K562 (cell line): ENCODE measurements around the gene ACER2. TPM values are rescaled to one million over a fixed set of nuclear protein-coding genes. Genes with fewer than 3 reads are reported as not detected.

Source experiments
- ATAC-seq: fragments of 200-7000 bp; cut with Tn5 transposase; 3 replicates; pipeline ENCODE4 v1.9.1; 2020; ENCODE audit warnings: moderate library complexity
- BruUV-seq: library from RNA; stranded (reverse); fragments of 400-500 nt; replicated peaks from 2 replicates; lab custom pipeline; 2021; lab: Mats Ljungman, UMichigan
- CTCF ChIA-PET: fragments of 300-600 bp; formaldehyde crosslinking; extraction: SDS; loops from one replicate; lab custom pipeline; 2021; ENCODE audit warnings: low intra/inter-chr PET ratio; lab: Yijun Ruan, JAX
- POLR2A ChIA-PET: fragments of 300-600, 350-650 bp; sonication (Branson Sonifier 250); formaldehyde crosslinking; extraction: SDS; loops from one replicate; lab custom pipeline; 2021; ENCODE audit warnings: antibody characterized with exemption, inconsistent platforms; lab: Yijun Ruan, JAX
- DNase-seq, 4 experiments: peaks; one replicate each; pipeline versions ENCODE4 v3.0.0 to v3.0.0-alpha.2; 2011 to 2018; ENCODE audit warnings: low spot score in 3 of 4, mixed read lengths in 3 of 4; ENCODE audit errors: extremely low read depth in 1 of 4
- FAIRE-seq: peaks from 2 replicates; lab custom pipeline; 2011; peaks lifted over from hg19 to GRCh38; lab: Jason Lieb, UNC
- H2AFZ ChIP-seq: 2 replicates; pipeline ENCODE4 v1.6.0; 2011; ENCODE audit warnings: low read depth, low read length, control low read depth, inconsistent platforms
- H3K27ac ChIP-seq: fragments of 200-600 bp; 3 replicates; pipeline ENCODE4 v1.8.0; 2011; ENCODE audit warnings: low read depth, mild to moderate bottlenecking, control low read depth, inconsistent platforms, low read length, moderate library complexity, mixed read lengths; ENCODE audit errors: extremely low read depth
- H3K27me3 ChIP-seq, 2 experiments: fragments of 300-600 bp in 1 of 2; 2 replicates in 1 of 2; 3 replicates in 1 of 2; pipeline versions ENCODE4 v1.6.0 to v1.8.0; 2011; ENCODE audit warnings: inconsistent platforms in 2 of 2, low read length in 2 of 2, mild to moderate bottlenecking in 1 of 2, mixed read lengths in 1 of 2, moderate library complexity in 1 of 2; ENCODE audit not compliant: control insufficient read depth in 2 of 2, insufficient read depth in 2 of 2
- H3K36me3 ChIP-seq: fragments of 300-600 bp; 3 replicates; pipeline ENCODE4 v1.8.0; 2011; ENCODE audit warnings: mild to moderate bottlenecking, low read length, inconsistent platforms; ENCODE audit not compliant: control insufficient read depth, insufficient read depth
- H3K4me1 ChIP-seq, 2 experiments: fragments of 200-600 bp in 1 of 2; replicated peaks in 1 of 2; 2 replicates in 1 of 2; 3 replicates in 1 of 2; pipeline versions ENCODE4 v1.5.1 to v1.8.0; 2011; ENCODE audit warnings: inconsistent platforms in 2 of 2, low read length in 2 of 2, mild to moderate bottlenecking in 1 of 2, mixed read lengths in 1 of 2, moderate library complexity in 1 of 2; ENCODE audit not compliant: control insufficient read depth in 2 of 2, insufficient read depth in 2 of 2
- H3K4me2 ChIP-seq: 2 replicates; pipeline ENCODE4 v1.6.1; 2011; ENCODE audit warnings: low read length, control low read depth, inconsistent platforms, mixed read lengths; ENCODE audit not compliant: insufficient read depth
- H3K4me3 ChIP-seq: fragments of 200-600 bp; sonication (generic), shearing (Covaris generic); 2 replicates; pipeline ENCODE4 v1.5.1; 2016; ENCODE audit warnings: control low read depth, inconsistent platforms
- H3K79me2 ChIP-seq: fragments of 200-600 bp; 3 replicates; pipeline ENCODE4 v1.8.0; 2011; ENCODE audit warnings: low read length, inconsistent platforms; ENCODE audit not compliant: control insufficient read depth, insufficient read depth
- H3K9ac ChIP-seq, 2 experiments: 2 replicates each; pipeline versions ENCODE4 v1.6.0 to v1.6.1; 2011; ENCODE audit warnings: low read depth in 2 of 2, low read length in 2 of 2, control low read depth in 1 of 2, inconsistent platforms in 1 of 2, mild to moderate bottlenecking in 1 of 2, mixed read lengths in 1 of 2; ENCODE audit not compliant: insufficient read depth in 1 of 2
- H3K9me1 ChIP-seq: one replicate; pipeline ENCODE4 v1.6.0; 2011; ENCODE audit warnings: inconsistent platforms, mild to moderate bottlenecking, low read length, moderate library complexity; ENCODE audit not compliant: control insufficient read depth, insufficient read depth
- H3K9me3 ChIP-seq: replicated peaks from 2 replicates; pipeline ENCODE4 v1.5.1; 2011; ENCODE audit warnings: low read depth, low read length, inconsistent platforms; ENCODE audit not compliant: control insufficient read depth, insufficient read depth
- H4K20me1 ChIP-seq: replicated peaks from 2 replicates; pipeline ENCODE4 v1.6.1; 2011; ENCODE audit warnings: low read length, inconsistent platforms, mixed read lengths; ENCODE audit not compliant: control insufficient read depth, insufficient read depth
- ADNP ChIP-seq: fragments of 200-800 bp; sonication (Bioruptor generic); IDR thresholded peaks from 2 replicates; pipeline ENCODE4 v1.6.1; 2016; ENCODE audit warnings: missing genetic modification characterization, missing compliant biosample characterization
- ATF1 ChIP-seq, 2 experiments: fragments of 450-650 bp in 1 of 2; IDR thresholded peaks; 2 replicates each; pipeline ENCODE4 v1.6.1; 2016; ENCODE audit warnings: missing compliant biosample characterization in 1 of 2, missing genetic modification characterization in 1 of 2
- CBFA2T3 ChIP-seq: fragments of 450-650 bp; IDR thresholded peaks from 2 replicates; pipeline ENCODE4 v1.6.1; 2017
- CTBP1 ChIP-seq: fragments of 450-650 bp; IDR thresholded peaks from 2 replicates; pipeline ENCODE4 v1.6.1; 2016; ENCODE audit warnings: borderline replicate concordance
- ELF2 ChIP-seq: fragments of 250-450 bp; sonication (Bioruptor Pico); IDR thresholded peaks from 2 replicates; pipeline ENCODE4 v1.5.0; 2021; ENCODE audit warnings: mild to moderate bottlenecking
- HMGN3 ChIP-seq: IDR thresholded peaks from 2 replicates; pipeline ENCODE4 v1.6.1; 2011; ENCODE audit warnings: borderline replicate concordance, low read depth, mild to moderate bottlenecking, mixed read lengths, low read length; ENCODE audit not compliant: insufficient read length; ENCODE audit errors: extremely low read depth
- HNRNPLL ChIP-seq: fragments of 200-400 bp; formaldehyde crosslinking; IDR thresholded peaks from 2 replicates; pipeline ENCODE4 v1.6.1; 2017; ENCODE audit warnings: low read length, low read depth, mild to moderate bottlenecking; ENCODE audit not compliant: poor library complexity, severe bottlenecking
- IRF2 ChIP-seq: sonication (generic); formaldehyde crosslinking; IDR thresholded peaks from 2 replicates; pipeline ENCODE4 v1.8.1; 2022; ENCODE audit warnings: mild to moderate bottlenecking, missing genetic modification reagents
- KDM5B ChIP-seq: fragments of 200-600 bp; sonication (generic); IDR thresholded peaks from 2 replicates; pipeline ENCODE4 v1.6.1; 2012; ENCODE audit warnings: low read depth, mild to moderate bottlenecking, moderate library complexity, low read length, control low read depth, inconsistent platforms; ENCODE audit not compliant: insufficient replicate concordance
- MECOM ChIP-seq: fragments of 250-450 bp; sonication (Bioruptor Pico); IDR thresholded peaks from 2 replicates; pipeline ENCODE4 v1.8.0; 2022; ENCODE audit warnings: inconsistent platforms
- NR4A1 ChIP-seq, 2 experiments: fragments of 250-450 bp in 1 of 2; fragments of 450-650 bp in 1 of 2; sonication (Bioruptor Pico) in 1 of 2; IDR thresholded peaks; 2 replicates each; pipeline versions ENCODE4 v1.4.0 to v1.6.1; 2016 to 2020; ENCODE audit warnings: mild to moderate bottlenecking in 2 of 2, missing compliant biosample characterization in 1 of 2, missing genetic modification characterization in 1 of 2, moderate library complexity in 1 of 2
- SPI1 ChIP-seq: IDR thresholded peaks from 2 replicates; pipeline ENCODE4 v1.6.1; 2011; ENCODE audit warnings: low read depth, low read length, control low read depth, borderline replicate concordance
- XRCC4 ChIP-seq: IDR thresholded peaks from one replicate; pipeline ENCODE4 v1.6.1; 2011; ENCODE audit not compliant: insufficient read depth, insufficient read length; ENCODE audit errors: extremely low read depth
- XRCC5 ChIP-seq: fragments of 200-400 bp; formaldehyde crosslinking; IDR thresholded peaks from 2 replicates; pipeline ENCODE4 v1.6.1; 2017; ENCODE audit warnings: low read depth, mild to moderate bottlenecking, low read length
- ZNF124 ChIP-seq: sonication (generic); formaldehyde crosslinking; IDR thresholded peaks from 2 replicates; pipeline ENCODE4 v1.8.1; 2022; ENCODE audit warnings: missing genetic modification reagents
- ZNF184 ChIP-seq: sonication (generic); formaldehyde crosslinking; IDR thresholded peaks from 2 replicates; pipeline ENCODE4 v1.5.0; 2020; ENCODE audit warnings: missing genetic modification reagents
- ZNF583 ChIP-seq: fragments of 250-450 bp; sonication (Bioruptor Pico); IDR thresholded peaks from 2 replicates; pipeline ENCODE4 v1.4.0; 2020
- ZNF586 ChIP-seq: fragments of 450-650 bp; formaldehyde crosslinking; conservative IDR thresholded peaks from 2 replicates; pipeline ENCODE4 v1.4.0; 2020; ENCODE audit warnings: mild to moderate bottlenecking, moderate library complexity
- WGBS: fragments of 100-300 bp; shearing (Covaris generic); methylation state at CpG from one replicate; pipeline ENCODE4 v1.1.6; 2016; ENCODE audit warnings: low coverage, mixed read lengths; ENCODE audit not compliant: insufficient coverage; ENCODE audit errors: missing lambda C conversion rate; 5-methylcytosine and 5-hydroxymethylcytosine counted together
- in situ Hi-C: fragments of 300-500 bp; cut with MboI; formaldehyde crosslinking; loops from 4 replicates; pipeline ENCODE4 v1.15.0; 2018; ENCODE audit warnings: inconsistent platforms, mixed read lengths
- intact Hi-C: fragments of 100-400 bp; cut with micrococcal nuclease; formaldehyde crosslinking; loops from 2 replicates; pipeline ENCODE4 v1.14.2; 2022
- polyA plus RNA-seq, 8 experiments: library from polyadenylated mRNA; depleted of rRNA in 4 of 8; stranded (reverse) in 5 of 8; unstranded in 3 of 8; fragments of >200 nt; fragmentation: Nextera tagmentation in 2 of 8; fragmentation: Illumina TruSeq in 1 of 8; extraction: Ambion mirVana in 2 of 8; extraction: Trizol in 1 of 8; gene quantifications; 2 replicates each; pipeline versions ENCODE4 v1.2.1 to v1.2.3, GENCODE V29; 2011 to 2014; ENCODE audit warnings: inconsistent platforms in 1 of 8, missing spikeins in 1 of 8
- total RNA-seq, 7 experiments: library from RNA; depleted of rRNA in 6 of 7; stranded (reverse); fragments of >200 nt in 6 of 7; fragmentation: Illumina TruSeq in 2 of 7; extraction: Trizol in 2 of 7; gene quantifications; 2 replicates each; pipeline versions ENCODE4 v1.2.1 to v1.2.3, GENCODE V29; 2011 to 2021; ENCODE audit warnings: low replicate concordance in 1 of 7
- TF ChIP-seq, protein P1 (sequence below): fragments of 250-450 bp; sonication (Bioruptor Pico); IDR thresholded peaks from 2 replicates; pipeline ENCODE4 v1.8.0; 2022; ENCODE audit warnings: moderate library complexity, mild to moderate bottlenecking, inconsistent platforms
- TF ChIP-seq, protein P2 (sequence below): fragments of 250-450 bp; sonication (Bioruptor Pico); IDR thresholded peaks from 2 replicates; pipeline ENCODE4 v1.4.0; 2020

ACER2 gene
- total and polyA plus RNA-seq, 9 of the 15 experiments (the other 6 are each of a cell fraction or from before 2014, with no cell fraction given), result 0.17 to 4.6 (median 3.0) TPM

DNA sequence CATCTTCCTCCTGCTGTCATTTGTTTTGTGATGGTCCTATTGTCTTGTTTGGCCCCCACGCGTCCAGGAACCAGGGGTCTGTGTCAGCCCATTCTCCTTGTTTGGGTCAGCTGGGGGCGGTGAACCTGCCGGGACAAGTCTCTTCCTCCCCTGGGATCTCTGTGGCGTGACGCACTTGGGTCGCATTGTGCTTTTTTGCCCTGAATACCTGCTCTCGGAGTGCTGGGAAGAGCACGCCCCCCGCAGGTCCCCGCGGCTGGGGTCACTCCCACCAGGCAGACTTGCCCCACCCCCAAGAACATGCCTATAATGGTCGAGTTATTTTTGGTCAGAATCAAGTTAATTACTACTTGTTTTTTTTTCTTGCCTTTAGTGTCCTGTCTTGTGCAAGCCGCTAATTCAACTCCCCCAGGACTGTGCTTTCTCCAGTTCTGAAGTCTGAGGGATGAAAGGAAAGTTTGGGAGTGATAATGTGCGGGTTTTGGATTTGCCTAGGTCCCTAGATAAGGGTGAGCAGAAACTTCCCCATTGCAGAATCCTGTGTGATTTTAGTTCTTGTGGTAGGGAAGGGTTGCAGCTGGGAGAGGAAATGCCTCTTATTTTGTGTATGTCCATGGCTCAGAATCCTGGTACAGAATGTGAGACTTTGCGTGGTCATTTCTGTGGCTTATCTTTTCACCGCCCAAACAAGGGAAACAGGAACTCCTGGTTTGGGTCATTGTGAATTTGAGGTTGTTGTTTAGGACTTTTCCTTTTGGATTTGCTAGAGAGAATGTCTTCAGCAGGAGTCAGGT lies 789 bp downstream of the ACER2 start (continued):
- TF ChIP-seq, protein P1, sequence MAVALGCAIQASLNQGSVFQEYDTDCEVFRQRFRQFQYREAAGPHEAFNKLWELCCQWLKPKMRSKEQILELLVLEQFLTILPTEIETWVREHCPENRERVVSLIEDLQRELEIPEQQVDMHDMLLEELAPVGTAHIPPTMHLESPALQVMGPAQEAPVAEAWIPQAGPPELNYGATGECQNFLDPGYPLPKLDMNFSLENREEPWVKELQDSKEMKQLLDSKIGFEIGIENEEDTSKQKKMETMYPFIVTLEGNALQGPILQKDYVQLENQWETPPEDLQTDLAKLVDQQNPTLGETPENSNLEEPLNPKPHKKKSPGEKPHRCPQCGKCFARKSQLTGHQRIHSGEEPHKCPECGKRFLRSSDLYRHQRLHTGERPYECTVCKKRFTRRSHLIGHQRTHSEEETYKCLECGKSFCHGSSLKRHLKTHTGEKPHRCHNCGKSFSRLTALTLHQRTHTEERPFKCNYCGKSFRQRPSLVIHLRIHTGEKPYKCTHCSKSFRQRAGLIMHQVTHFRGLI (CRISPR knock-in tag), result no peak
- TF ChIP-seq SPI1, result peak; percentile 58; the same call in 1 of the 2 replicates
- TF ChIP-seq ZNF184 (CRISPR knock-in tag), result no peak
- TF ChIP-seq MECOM, result no peak
- no peak for TF ChIP-seq ZNF124 (CRISPR knock-in tag)
- TF ChIP-seq IRF2 (CRISPR knock-in tag), result no peak
- no peak for TF ChIP-seq ADNP
- no peak for TF ChIP-seq ATF1 (CRISPR knock-in tag; IDR thresholded peaks at IDR 0.05)
- TF ChIP-seq ATF1 (tag; IDR thresholded peaks at IDR 0.05), result no peak

DNA sequence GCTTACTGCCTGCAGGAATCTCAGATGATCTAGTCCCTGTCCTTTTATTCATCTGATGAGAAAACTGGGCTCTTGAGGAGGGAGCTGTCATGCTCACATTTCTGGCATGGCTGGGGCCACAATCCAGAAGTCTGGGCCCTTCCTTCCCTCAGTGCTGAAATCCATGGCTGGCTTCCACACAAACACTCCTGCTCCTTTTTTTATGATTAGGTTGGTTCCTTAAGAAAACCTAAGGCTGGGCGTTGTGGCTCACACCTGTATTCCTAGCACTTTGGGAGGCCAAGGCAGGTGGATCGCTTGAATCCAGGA lies 1.3 kb downstream of the ACER2 start:
- POLR2A ChIA-PET, result no interaction called here
- Histone ChIP-seq H3K36me3 (no peaks in the 10 kb centered on the region; the same call in 2 of the 3 replicates), H3K9ac (peak overlapping the region; percentile 54 to 67; a peak in 2 of 4 replicates), H4K20me1 (no peaks in the 10 kb centered on the region), H3K4me2 (peak overlapping the region; percentile 83), H3K9me1 (no peaks in the 10 kb centered on the region), H3K9me3 (no peaks in the 10 kb centered on the region), H3K27ac (no peak overlapping the region), H2AFZ (0 out of 2 replicates have a peak overlapping the region, but pooled peaks have one; percentile 7), H3K79me2 (peaks cover 27% of the 10 kb centered on the region; the same call in 2 of the 3 replicates), H3K4me3 (peak overlapping the region; percentile 49; the same call in 1 of the 2 replicates), H3K27me3 (no peaks in the 10 kb centered on the region), H3K4me1 (peaks cover 21 to 26% of the 10 kb centered on the region in 2 experiments)
- ATAC-seq (no peak), FAIRE-seq (no peak), DNase-seq (no peak)
- CTCF ChIA-PET, result no interaction called here
- no TSS peak for BruUV-seq
- in situ Hi-C loops (no loop called here), intact Hi-C loops (no loop called here)
- 88% methylated on average over 2 of the region's 2 CpGs for WGBS
- TF ChIP-seq XRCC5 (no peak), KDM5B (no peak), HMGN3 (no peak), ELF2 (CRISPR knock-in tag) (no peak), XRCC4 (no peak), NR4A1 (CRISPR knock-in tag; IDR thresholded peaks at IDR 0.05) (no peak), NR4A1 (tag; IDR thresholded peaks at IDR 0.05) (no peak), ZNF583 (no peak), CBFA2T3 (no peak), HNRNPLL (no peak), CTBP1 (no peak), ZNF586 (no peak)
- TF ChIP-seq, protein P2, sequence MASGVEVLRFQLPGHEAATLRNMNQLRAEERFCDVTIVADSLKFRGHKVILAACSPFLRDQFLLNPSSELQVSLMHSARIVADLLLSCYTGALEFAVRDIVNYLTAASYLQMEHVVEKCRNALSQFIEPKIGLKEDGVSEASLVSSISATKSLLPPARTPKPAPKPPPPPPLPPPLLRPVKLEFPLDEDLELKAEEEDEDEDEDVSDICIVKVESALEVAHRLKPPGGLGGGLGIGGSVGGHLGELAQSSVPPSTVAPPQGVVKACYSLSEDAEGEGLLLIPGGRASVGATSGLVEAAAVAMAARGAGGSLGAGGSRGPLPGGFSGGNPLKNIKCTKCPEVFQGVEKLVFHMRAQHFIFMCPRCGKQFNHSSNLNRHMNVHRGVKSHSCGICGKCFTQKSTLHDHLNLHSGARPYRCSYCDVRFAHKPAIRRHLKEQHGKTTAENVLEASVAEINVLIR (CRISPR knock-in tag), result no peak
